ENCODE results near the gene B3GNT9.

B3GNT9 gene

DNA sequence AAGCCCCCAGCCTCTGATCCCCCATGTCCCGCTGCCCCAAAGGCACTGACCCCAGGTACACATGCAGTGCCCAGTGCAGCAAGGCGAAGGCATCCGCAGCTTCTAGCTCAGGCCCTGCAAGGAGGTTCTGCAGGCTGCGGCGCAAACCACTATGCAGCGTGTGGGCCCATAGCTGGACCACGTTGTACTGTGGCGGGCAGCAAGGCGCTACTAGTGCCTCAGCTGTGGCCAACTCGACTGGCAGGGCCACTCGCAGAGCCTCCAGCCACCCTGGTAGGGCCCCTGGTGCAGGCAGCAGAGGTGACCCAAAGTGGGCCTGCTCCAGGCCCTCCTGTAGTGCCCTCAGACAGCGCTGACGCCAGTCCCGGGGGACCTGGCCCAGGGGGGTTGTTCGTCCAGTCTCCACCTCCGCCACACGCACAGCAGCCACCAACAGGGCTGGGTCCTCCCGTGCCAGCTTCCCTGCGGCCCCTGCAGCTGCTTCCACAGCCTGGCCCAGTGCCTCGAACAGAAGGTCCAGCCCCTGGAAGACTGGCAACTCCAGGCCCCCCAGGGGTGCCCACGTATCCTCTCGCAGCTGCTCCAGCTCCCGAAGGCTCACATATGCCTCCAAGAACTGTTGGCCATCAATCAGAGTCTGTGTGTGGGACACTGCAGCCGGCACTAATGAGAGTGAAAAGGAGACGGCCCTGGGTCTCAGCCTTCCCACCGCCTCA lies 36.5 kb upstream of the B3GNT9 start:
- no peak overlapping the region for H3K27ac ChIP-seq
- no peak overlapping the region for H3K4me3 ChIP-seq

GRCh38 chr16:67186550-67186950 lies 35.8 kb upstream of the B3GNT9 start:
- H3K4me3 ChIP-seq: no peak overlapping the region
- H3K27ac ChIP-seq: no peak overlapping the region

- H3K4me3 ChIP-seq: peak overlapping the region in 2 of 7 experiments; percentile 64 to 73
- no peak overlapping the region for H3K27ac ChIP-seq
Measured at GRCh38 chr16:67185651-67186134, 34.9 kb upstream of the B3GNT9 start.

GRCh38 chr16:67184995-67185650 lies 34.3 kb upstream of the B3GNT9 start:
- peak overlapping the region in 6 of 7 experiments; percentile 64 to 81 (median 72) for H3K4me3 ChIP-seq
- H3K27ac ChIP-seq: peak overlapping the region in 1 of 21 experiments; percentile 97

- Histone ChIP-seq H3K4me3 (peak overlapping the region; percentile 64 to 81 (median 73)), H3K27ac (peak overlapping the region in 19 of 21 experiments; percentile 89 to 99 (median 96))
Measured at GRCh38 chr16:67184453-67184994, 33.7 kb upstream of the B3GNT9 start.

GRCh38 chr16:67183627-67184452 lies 33.0 kb upstream of the B3GNT9 start, which contains the start of gene MATCAP1:
Gene MATCAP1 (minus strand): TSS chr16:67183963. CDS start chr16:67180610, 3,353 bp downstream.
- peak within 1 kb of the TSS; percentile 64 to 81 (median 73) for H3K4me3 ChIP-seq
- peak within 1 kb of the TSS; percentile 58 to 99 (median 96) for H3K27ac ChIP-seq

GRCh38 chr16:67183284-67183626 lies 32.5 kb upstream of the B3GNT9 start:
- Histone ChIP-seq H3K4me3 (peak overlapping the region; percentile 64 to 81 (median 73)), H3K27ac (peak overlapping the region in 18 of 21 experiments; percentile 24 to 99 (median 96))

DNA sequence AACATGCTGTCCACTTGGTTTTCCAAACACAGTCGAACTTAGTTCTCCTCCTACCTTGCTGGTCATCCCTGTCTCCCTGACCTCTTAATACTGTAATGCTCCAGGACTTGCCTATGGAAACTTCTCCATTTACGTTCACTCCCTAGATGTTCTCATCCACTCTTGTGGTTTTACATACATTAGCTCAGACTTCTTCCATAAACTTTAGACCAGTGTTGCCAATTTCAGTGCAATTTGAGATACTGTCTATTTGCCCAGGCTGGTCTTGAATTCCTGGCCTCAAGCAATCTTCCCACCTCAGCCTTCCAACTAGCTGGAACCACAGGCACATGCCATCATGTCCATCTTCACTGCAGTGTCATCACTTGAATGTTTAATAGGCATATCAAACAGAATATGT lies 31.5 kb upstream of the B3GNT9 start:
- Histone ChIP-seq H3K27ac (peak overlapping the region in 1 of 21 experiments; percentile 24), H3K4me3 (no peak overlapping the region)

DNA sequence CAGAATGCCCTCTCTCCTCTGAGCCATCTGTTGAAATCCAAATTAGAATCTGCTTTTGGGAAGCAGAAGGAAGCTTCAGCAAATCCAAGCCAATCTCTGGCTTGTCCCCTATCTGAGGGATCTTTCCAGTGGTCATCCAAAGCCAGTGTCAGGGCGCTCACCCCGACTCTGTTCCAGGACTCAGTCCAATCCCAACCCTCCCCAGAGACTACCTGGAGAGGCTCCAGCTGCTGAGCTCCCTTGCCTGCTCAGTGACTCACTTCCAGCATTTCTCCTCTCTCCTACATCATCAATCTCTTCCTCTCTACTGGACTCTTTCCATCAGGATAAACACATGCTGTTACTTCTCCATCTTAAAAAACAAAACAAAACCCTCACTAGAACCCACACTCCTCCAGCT lies 30.5 kb upstream of the B3GNT9 start:
- Histone ChIP-seq H3K27ac (no peak overlapping the region), H3K4me3 (no peak overlapping the region)

GRCh38 chr16:67180166-67180565 lies 29.4 kb upstream of the B3GNT9 start:
- Histone ChIP-seq H3K4me3 (no peak overlapping the region), H3K27ac (no peak overlapping the region)

- H3K4me3 ChIP-seq: no peak overlapping the region
- peak overlapping the region in 1 of 21 experiments; percentile 65 for H3K27ac ChIP-seq
Measured at GRCh38 chr16:67179421-67180080, 28.8 kb upstream of the B3GNT9 start.

- H3K27ac ChIP-seq: peak overlapping the region in 15 of 21 experiments; percentile 9 to 80 (median 57)
- H3K4me3 ChIP-seq: peak overlapping the region; percentile 21 to 44 (median 32)
Measured at GRCh38 chr16:67177743-67178699, 27.2 kb upstream of the B3GNT9 start.

- Histone ChIP-seq H3K27ac (no peak overlapping the region), H3K4me3 (no peak overlapping the region)
Measured at GRCh38 chr16:67176662-67177061, 25.9 kb upstream of the B3GNT9 start.

- Histone ChIP-seq H3K27ac (peak overlapping the region in 17 of 21 experiments; percentile 18 to 85 (median 78)), H3K4me3 (peak overlapping the region; percentile 27 to 40 (median 34))
Measured at GRCh38 chr16:67174706-67175231, 24.0 kb upstream of the B3GNT9 start.

- H3K4me3 ChIP-seq: peak overlapping the region; percentile 27 to 40 (median 34)
- H3K27ac ChIP-seq: peak overlapping the region in 20 of 21 experiments; percentile 47 to 85 (median 77)
Measured at GRCh38 chr16:67173808-67174705, 23.3 kb upstream of the B3GNT9 start.

DNA sequence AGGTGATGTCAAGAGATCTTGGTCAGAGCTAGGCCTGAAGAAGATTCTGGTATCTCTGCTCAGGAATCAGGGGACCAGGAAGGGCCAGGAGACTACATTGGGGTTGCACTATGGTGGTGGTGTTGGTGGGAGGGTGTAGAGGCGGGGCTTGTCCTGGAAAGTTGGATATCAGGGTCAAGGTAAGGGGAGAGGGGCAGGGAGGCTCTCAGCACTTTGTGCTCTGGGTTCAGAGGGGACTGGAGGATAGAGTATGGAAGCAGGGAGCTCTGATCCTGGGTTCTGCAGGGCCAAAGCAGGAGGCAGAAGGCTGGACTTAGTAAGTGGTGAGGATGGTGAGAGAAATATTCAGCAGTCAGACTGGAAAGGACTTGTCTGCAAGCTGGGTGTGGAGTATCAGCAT lies 22.5 kb upstream of the B3GNT9 start:
- peak overlapping the region in 3 of 7 experiments; percentile 28 to 40 (median 35) for H3K4me3 ChIP-seq
- peak overlapping the region in 20 of 21 experiments; percentile 47 to 85 (median 77) for H3K27ac ChIP-seq

Measured in skin epidermis (tissue), 12 donors.